Measurements from ENCODE around the gene ADAP1.

The ADAP1 gene

GRCh38 chr7:895451-896052, 58.9 kb downstream of the ADAP1 start:
- DNase-seq (ENCODE audit: low read depth, low spot score), result no peak

- DNase-seq (ENCODE audit: low read depth, low spot score), result no peak
Measured at GRCh38 chr7:894927-895450, 59.5 kb downstream of the ADAP1 start.

DNA sequence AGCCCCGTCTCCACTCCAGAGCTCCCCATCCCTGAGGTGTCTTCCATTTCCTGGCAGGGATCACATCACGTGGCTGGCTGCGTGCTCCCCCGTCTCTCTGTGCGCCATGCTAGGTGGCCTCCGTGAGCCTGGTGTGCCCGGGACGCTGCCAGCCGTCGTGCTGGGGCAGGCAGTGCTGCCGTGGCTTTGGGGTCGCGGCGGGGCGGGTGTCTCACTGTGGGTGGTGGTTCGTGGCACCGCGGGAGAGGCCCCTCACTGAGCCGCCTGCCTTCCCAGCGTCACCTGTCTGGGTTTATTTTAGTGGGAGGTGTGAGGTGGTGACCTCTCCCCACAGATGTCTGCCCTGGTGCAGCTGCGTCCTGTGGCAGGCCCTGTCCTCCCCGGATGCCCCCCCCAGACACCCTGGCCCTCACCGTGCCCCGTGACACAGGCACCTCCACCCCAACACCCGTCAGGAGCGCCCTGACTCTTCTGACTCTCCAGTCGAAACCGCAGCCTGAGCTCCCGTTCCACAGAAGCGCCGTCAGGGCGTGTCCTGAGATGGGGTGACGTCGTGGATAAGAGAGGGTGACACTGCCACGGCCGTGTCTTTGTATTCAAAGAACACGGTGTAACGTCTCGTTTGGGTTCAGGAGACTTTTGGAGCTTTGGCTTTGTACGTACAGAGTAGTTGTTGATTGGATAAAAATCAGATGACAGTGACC, 60.2 kb downstream of the ADAP1 start:
- DNase-seq (ENCODE audit: low read depth, low spot score), result no peak

DNA sequence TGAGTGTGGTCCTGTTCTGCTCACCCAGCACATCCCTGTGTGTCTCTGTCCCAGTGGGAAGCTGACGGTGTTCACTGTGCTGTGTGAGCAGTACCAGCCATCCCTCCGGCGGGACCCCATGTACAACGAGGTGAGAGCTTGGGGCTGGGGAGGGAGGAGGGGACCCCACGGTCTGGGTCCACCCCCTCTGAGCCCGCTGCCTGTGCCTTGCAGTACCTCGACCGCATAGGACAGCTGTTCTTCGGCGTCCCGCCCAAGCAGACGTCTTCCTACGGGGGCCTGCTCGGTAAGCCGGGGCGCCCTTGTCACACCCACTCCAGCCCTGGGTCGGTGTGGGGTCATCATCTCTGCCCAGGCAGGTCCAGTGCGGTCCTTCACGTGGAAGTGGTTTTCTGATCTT, 60.8 kb downstream of the ADAP1 start:
- DNase-seq (ENCODE audit: low read depth, low spot score), result no peak

DNA sequence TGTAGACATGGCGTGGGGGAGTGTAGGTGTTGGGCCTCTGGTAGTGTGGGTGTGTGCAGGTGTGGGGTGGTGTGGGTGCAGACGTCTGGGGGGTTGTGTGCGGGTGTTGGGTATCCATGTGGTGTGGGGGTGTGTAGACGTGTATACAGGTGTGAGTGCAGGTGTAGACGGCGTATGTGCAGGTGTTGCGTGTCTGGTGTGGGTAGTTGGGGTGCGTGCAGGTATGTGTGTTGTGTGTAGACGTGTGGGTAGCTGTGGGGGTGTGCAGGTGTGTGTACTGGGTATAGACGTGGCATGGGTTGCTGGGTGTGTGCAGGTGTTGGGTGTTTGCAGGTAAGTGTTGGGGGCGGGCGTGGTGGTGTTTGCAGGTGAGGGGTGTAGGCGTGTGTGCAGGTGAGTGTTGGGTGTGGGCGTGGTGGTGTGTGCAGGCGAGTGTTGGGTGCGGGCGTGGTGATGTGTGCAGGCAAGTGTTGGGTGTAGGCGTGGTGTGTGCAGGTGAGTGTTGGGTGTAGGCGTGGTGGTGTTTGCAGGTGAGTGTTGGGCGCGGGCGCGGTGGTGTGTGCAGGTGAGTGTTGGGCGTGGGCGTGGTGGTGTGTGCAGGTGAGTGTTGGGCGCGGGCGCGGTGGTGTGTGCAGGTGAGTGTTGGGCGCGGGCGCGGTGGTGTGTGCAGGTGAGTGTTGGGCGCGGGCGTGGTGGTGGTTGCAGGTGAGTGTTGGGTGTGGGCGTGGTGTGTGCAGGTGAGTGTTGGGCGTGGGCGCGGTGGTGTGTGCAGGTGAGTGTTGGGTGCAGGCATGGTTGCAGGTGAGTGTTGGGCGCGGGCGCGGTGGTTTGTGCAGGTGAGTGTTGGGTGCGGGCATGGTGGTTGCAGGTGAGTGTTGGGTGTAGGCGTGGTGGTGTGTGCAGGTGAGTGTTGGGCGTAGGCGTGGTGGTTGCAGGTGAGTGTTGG, 61.6 kb downstream of the ADAP1 start:
- no peak for DNase-seq (ENCODE audit: low read depth, low spot score)

DNA sequence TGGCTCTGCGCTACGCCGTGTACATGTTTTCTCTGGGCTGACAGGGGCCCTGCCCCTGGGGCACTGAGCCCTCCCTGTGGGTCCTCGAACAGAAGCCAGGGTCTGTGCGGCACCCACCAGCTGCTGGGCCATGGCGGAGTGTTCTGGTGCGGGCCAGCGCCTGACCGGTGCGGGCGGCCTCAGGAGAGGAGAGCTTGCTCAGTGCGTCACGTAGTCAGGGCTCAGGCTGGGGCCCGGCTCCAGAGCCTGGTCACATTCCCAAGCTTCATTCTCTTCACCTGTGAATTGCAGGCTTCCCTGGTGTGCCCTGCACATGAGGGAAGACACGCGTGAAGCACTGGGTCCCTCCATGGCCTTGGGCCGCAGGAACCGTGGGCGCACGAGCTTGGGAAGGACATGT, 62.7 kb downstream of the ADAP1 start:
- DNase-seq (ENCODE audit: low read depth, low spot score), result no peak

DNA sequence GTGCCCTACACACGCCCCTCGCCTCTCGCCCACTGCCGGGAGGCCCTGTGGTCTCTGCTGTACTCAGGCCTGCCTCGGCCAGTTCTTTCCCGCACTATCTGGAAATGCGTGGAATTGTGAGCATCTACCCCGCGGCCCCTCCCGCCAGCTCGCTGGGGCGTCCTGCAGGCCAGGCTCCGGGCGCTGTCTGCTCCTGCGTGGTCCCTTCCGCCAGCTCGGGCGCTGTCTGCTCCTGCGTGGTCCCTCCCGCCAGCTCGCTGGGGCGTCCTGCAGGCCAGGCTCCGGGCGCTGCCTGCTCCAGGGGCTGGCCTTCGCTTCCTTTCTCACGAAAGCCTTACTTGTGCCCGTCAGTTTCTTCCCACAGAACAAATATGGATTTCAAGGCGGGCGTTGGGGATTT, 63.2 kb downstream of the ADAP1 start:
- DNase-seq (ENCODE audit: low read depth, low spot score), result no peak

DNA sequence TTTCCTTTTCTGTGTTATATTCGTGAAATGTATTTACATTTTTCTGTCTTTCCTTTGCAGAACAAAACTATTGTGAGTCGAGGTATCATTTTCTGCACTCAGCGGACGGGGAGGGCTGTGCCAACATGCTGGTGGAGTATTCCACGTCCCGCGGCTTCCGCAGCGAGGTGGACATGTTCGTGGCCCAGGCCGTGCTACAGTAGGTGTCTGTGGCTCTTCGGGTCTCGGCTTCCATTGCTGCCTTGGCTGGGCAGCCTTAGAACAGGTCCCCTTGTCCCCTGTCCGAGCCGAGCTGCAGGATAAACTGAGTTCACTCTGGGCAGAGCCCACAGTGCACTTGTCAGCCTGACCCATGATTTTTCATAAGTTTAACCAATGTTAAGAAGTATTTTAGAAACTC, 63.6 kb downstream of the ADAP1 start:
- no peak for DNase-seq (ENCODE audit: low read depth, low spot score)

DNA sequence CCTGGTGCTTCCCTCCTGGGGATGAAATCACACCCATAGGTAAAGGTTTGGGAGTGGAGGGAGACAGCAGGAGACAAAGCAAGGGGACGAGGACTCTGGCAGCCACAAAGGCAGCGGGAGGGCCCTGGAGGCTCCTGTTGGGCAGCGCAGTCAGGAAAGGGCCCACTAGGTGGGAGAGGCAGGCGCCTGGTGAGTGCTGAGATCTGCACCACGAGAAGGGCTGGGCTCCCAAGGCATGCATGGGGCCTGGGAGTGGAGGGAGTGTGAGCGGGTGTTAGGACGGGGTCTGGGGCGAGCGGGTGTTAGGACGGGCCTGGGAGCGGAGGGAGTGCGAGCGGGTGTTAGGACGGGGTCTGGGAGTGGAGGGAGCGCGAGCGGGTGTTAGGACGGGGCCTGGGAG, 65.1 kb downstream of the ADAP1 start:
- DNase-seq (ENCODE audit: low read depth, low spot score), result no peak

- DNase-seq (ENCODE audit: low read depth, low spot score), result no peak
Measured at GRCh38 chr7:889025-889390, 65.5 kb downstream of the ADAP1 start.

GRCh38 chr7:888081-889024, 66.1 kb downstream of the ADAP1 start:
- DNase-seq (ENCODE audit: low read depth, low spot score), result no peak

- no peak for DNase-seq (ENCODE audit: low read depth, low spot score)
Measured at GRCh38 chr7:887488-887820, 67.0 kb downstream of the ADAP1 start.

GRCh38 chr7:886626-887487, 67.6 kb downstream of the ADAP1 start:
- no peak for DNase-seq (ENCODE audit: low read depth, low spot score)

GRCh38 chr7:885893-886625, 68.4 kb downstream of the ADAP1 start:
- DNase-seq (ENCODE audit: low read depth, low spot score), result no peak

DNA sequence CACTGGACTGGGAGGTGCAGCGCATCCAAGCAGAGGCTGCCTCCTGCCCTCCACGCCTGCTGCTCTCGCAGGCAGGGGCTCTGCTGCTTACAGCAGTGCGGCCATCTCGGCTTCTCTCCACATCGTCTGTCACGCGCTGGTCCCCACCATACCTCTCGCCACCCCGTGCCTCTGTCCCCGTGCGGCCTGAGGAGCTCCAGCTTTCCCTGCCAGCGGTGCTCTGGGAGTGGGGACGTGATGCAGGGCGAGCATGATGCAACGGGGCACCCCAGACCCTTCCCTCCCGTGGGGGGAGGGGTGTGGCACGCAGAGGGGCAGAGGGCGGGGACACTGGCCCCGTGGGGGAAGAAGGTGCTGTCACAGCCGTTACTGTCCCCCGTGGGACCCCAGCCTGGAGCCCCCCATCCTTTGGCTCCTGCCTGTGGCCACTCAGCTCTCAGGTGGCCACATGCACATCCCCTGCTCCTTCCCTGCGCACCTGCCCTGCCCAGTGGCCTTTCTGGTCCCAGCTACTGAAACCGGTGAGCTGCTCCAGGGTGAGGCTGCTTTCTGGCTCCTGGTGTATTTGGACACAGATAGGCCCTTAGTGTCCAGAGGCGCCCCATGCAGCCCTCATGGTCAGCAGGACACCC, 69.1 kb downstream of the ADAP1 start:
- no peak for DNase-seq (ENCODE audit: low read depth, low spot score)

- DNase-seq (ENCODE audit: low read depth, low spot score), result no peak
Measured at GRCh38 chr7:884191-885003, 70.1 kb downstream of the ADAP1 start.

DNA sequence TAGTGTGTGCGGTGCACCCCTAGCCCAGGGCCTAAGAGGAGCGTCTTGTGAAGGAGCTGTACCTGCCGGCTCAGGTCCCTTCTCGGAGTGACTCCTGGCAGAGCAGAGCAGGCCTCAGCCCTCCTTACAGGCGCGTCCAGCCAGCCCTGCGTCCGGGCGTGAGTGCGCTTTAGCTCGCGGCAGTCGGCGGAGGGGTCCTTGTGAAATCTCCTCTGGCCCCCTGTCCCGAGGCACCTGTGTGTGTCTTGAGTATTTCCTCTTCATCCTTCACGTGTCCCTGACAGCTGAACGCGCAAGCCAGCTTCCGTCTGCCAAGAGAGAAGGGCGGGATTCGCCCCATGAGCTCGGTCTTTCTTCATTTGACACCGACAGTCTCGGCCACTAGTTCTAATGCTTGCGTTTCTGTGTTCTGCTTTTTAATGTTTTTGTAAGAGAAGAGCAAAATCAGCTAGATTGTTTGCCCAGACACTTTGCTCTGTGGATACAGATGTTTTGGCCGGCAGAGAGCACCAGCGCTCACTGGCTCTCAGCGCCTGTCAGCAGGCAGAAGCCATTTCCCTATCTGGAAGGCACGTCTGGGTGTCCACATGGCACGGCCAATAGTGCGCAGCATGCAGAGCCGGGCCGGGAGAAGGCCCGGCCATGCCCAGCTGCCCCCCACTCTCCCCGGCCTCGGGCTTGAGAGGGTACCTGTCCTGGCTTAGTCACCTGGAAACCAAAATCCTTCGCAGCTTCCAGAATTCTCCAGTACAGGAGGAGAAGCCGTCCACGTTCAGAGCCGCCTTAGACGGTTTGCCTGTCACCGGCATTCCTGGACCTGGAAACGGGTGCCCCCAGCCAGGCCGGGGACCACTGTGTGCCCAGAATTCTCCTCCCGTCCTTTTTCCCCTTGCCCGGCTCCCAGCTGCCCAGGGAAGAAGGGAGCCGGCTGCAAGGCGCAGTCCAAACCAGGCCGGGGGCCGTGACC, 71.1 kb downstream of the ADAP1 start:
- no peak for DNase-seq (ENCODE audit: low read depth, low spot score)

Measured in activated naive CD8-positive, alpha-beta T cell treated with anti-CD3 and anti-CD28 coated beads, Interleukin-2, amount 50 U/mL, for 16 hours (primary cell).